MM.1S (cell line): ENCODE results near the gene OR10Z1.

Source experiments
- CTCF ChIP-seq: fragments of 300-600 bp; sonication (generic); IDR thresholded peaks from 2 replicates; pipeline ENCODE4 v1.5.1; 2016; ENCODE audit warnings: antibody characterized with exemption, low read length, mixed read lengths
- EZH2 ChIP-seq: fragments of 300-600 bp; sonication (generic); optimal IDR thresholded peaks from 2 replicates; pipeline ENCODE3; 2017; ENCODE audit warnings: low read depth, mild to moderate bottlenecking, antibody characterized with exemption, low read length, mixed read lengths
- EZH2phosphoT487 ChIP-seq: fragments of 300-600 bp; sonication (generic); IDR thresholded peaks from 2 replicates; pipeline ENCODE4 v1.6.1; 2018; ENCODE audit warnings: antibody characterized with exemption, low read length

GRCh38 chr1:158644449-158644848, 39.4 kb downstream of the OR10Z1 start:
- TF ChIP-seq CTCF (no peak), EZH2 (no peak), EZH2phosphoT487 (no peak)
